PFSK-1 (cell line): ENCODE data around the gene TRPM3.

Experiments
- FOXP2 ChIP-seq: optimal IDR thresholded peaks from 2 replicates; pipeline ENCODE3; 2011; ENCODE audit warnings: borderline replicate concordance, control low read depth, inconsistent platforms; ENCODE audit not compliant: insufficient read depth; ENCODE audit errors: extremely low read length, extremely low read depth
- POLR2AphosphoS5 ChIP-seq: IDR thresholded peaks from 2 replicates; pipeline ENCODE4 v1.6.1; 2012; ENCODE audit warnings: low read depth, mild to moderate bottlenecking, control low read depth, low read length, moderate library complexity
- SIN3A ChIP-seq: IDR thresholded peaks from 2 replicates; pipeline ENCODE4 v1.6.1; 2012; ENCODE audit warnings: mild to moderate bottlenecking, low read length, moderate library complexity, borderline replicate concordance; ENCODE audit not compliant: insufficient read depth
- TAF1 ChIP-seq: IDR thresholded peaks from 2 replicates; pipeline ENCODE4 v1.6.1; 2012; ENCODE audit warnings: low read length, control low read depth, borderline replicate concordance; ENCODE audit not compliant: insufficient read depth
- TF ChIP-seq, protein P1 (sequence below), 2 experiments: IDR thresholded peaks; 2 replicates each; pipeline versions ENCODE4 v1.6.1 to v1.8.0; 2011 to 2012; ENCODE audit warnings: low read depth in 2 of 2, low read length in 2 of 2, control low read depth in 1 of 2, inconsistent platforms in 1 of 2, mild to moderate bottlenecking in 1 of 2, moderate library complexity in 1 of 2; ENCODE audit not compliant: insufficient read depth in 1 of 2

TRPM3 gene

DNA sequence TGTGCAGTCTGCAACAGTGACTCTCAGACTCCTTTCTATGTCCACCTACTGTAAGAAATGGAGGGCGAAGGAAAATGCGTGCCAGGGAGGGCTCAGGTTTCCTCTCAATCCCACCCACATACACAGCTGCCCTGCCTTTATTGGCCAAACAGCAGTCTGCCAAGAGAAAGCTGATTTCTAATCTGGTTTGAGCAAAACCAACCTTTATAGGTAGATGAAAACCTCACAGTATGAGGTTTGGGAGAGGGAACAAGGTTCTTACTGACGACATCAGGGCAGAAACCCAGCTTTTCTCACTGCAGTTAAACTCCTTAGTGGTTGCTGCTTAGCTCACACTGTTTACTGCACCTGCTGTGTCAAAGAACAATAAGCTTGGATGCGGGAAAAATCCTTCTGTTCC lies 554.7 kb downstream of the TRPM3 start:
- TF ChIP-seq TAF1 (no peak), POLR2AphosphoS5 (no peak), FOXP2 (no peak), SIN3A (no peak)
- TF ChIP-seq, protein P1, sequence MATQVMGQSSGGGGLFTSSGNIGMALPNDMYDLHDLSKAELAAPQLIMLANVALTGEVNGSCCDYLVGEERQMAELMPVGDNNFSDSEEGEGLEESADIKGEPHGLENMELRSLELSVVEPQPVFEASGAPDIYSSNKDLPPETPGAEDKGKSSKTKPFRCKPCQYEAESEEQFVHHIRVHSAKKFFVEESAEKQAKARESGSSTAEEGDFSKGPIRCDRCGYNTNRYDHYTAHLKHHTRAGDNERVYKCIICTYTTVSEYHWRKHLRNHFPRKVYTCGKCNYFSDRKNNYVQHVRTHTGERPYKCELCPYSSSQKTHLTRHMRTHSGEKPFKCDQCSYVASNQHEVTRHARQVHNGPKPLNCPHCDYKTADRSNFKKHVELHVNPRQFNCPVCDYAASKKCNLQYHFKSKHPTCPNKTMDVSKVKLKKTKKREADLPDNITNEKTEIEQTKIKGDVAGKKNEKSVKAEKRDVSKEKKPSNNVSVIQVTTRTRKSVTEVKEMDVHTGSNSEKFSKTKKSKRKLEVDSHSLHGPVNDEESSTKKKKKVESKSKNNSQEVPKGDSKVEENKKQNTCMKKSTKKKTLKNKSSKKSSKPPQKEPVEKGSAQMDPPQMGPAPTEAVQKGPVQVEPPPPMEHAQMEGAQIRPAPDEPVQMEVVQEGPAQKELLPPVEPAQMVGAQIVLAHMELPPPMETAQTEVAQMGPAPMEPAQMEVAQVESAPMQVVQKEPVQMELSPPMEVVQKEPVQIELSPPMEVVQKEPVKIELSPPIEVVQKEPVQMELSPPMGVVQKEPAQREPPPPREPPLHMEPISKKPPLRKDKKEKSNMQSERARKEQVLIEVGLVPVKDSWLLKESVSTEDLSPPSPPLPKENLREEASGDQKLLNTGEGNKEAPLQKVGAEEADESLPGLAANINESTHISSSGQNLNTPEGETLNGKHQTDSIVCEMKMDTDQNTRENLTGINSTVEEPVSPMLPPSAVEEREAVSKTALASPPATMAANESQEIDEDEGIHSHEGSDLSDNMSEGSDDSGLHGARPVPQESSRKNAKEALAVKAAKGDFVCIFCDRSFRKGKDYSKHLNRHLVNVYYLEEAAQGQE (IDR thresholded peaks at IDR 0.05; ENCODE audit: insufficient read depth in 1 of 2, low read depth in 2 of 2, low read length in 2 of 2), result no peak

DNA sequence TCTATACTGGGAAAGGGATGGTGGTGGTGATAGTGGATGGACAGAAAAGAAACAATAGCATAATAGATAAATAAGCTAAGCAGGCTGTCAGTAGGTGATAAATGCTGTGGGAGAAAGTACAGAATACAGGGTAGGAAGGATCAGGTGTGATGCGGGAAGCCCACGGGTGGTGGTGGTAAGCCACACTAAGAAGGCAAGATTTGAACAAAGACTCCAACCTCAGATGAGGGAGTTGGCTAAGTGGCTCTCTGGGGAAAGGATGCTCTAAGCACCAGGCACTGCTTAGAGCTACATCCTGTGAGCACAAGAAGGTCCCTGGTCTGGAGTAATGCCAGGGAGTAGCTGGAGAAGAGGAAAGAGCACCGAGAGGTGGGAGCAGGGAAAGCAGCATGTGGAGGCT lies 555.4 kb downstream of the TRPM3 start:
- TF ChIP-seq POLR2AphosphoS5 (no peak), TAF1 (no peak), FOXP2 (no peak), SIN3A (no peak)
- TF ChIP-seq, protein P1 (IDR thresholded peaks at IDR 0.05; ENCODE audit: insufficient read depth in 1 of 2, low read depth in 2 of 2, low read length in 2 of 2), result no peak

GRCh38 chr9:70564468-70565335 lies 556.7 kb downstream of the TRPM3 start:
- no peak for TF ChIP-seq SIN3A
- no peak for TF ChIP-seq FOXP2

DNA sequence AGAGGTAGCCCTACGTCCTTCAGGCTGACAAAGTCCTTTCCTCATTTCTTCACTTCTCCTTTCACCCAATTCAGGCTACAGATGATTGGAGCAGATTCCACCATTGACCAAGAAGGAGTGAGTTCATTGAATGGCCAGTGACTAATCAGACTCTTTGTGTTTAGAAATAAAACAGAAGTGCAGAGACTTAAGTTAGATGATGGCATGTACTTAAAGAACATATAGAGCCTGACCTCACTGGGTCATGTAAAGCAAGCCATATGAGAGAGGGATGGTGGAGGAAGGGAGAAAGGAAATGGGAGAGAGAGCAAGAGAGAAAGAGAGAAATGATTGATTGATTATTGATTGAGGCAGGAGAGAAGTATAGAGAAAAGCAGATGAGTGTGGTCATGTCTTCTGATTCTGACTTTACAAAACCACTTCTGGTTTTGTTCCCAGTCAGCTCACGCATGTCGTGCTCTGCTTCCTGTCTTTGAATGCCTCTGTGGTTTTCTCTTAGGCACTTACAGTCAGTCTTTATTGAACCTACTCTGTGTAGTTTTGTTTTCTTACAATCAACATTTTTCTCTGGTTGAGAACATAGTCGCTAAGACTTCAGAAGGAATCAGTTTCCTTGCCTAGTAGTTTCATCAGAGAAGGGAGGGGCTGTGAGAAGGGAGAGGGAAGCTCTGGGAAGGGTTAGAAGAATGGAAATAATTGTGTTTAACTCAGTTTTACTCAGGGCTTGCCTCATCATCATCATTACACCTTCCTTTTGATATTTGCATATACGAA lies 557.8 kb downstream of the TRPM3 start:
- TF ChIP-seq, protein P1 (IDR thresholded peaks at IDR 0.05; ENCODE audit: insufficient read depth in 1 of 2, low read depth in 2 of 2, low read length in 2 of 2), result no peak
- no peak for TF ChIP-seq SIN3A
- no peak for TF ChIP-seq FOXP2
- no peak for TF ChIP-seq TAF1
- no peak for TF ChIP-seq POLR2AphosphoS5

GRCh38 chr9:70563010-70563409 lies 558.4 kb downstream of the TRPM3 start:
- TF ChIP-seq TAF1 (no peak), FOXP2 (no peak), POLR2AphosphoS5 (no peak), SIN3A (no peak)
- TF ChIP-seq, protein P1 (IDR thresholded peaks at IDR 0.05; ENCODE audit: insufficient read depth in 1 of 2, low read depth in 2 of 2, low read length in 2 of 2), result no peak
